Testis (tissue), 3 donors: ENCODE results near the gene ATAD3C. TPM values are rescaled to one million over a fixed set of nuclear protein-coding genes. Genes with fewer than 3 reads are reported as not detected.
"Not testable (repeated sequence)": the region's sequence is repeated elsewhere in the genome, so short reads cannot be mapped to it uniquely, and the experiment has no call there.

Experiments
- DNase-seq: peaks from one replicate; pipeline ENCODE4 v3.0.0-alpha.2; 2019
- H3K27ac ChIP-seq, 2 donors: fragments of 200-600 bp; sonication (generic); one replicate each; pipeline ENCODE4 v1.5.1; 2019
- H3K27me3 ChIP-seq: fragments of 200-600 bp; sonication (generic); one replicate; pipeline ENCODE4 v1.5.1; 2019
- H3K36me3 ChIP-seq: fragments of 200-600 bp; sonication (generic); one replicate; pipeline ENCODE4 v1.5.1; 2017; ENCODE audit warnings: low read depth; ENCODE audit errors: missing control alignments
- H3K4me1 ChIP-seq: fragments of 200-600 bp; sonication (generic); one replicate; pipeline ENCODE4 v1.5.1; 2019
- H3K4me3 ChIP-seq, 2 donors: fragments of 200-600 bp; sonication (generic); one replicate each; pipeline ENCODE4 v1.5.1; 2017 to 2019
- H3K9me3 ChIP-seq: fragments of 200-600 bp; sonication (generic); one replicate; pipeline ENCODE4 v1.5.1; 2017
- CTCF ChIP-seq, 3 experiments: fragments of 450-650 bp in 2 of 3; fragments of 200-600 bp in 1 of 3; sonication (generic) in 1 of 3; IDR thresholded peaks; one replicate each; pipeline ENCODE4 v1.5.1; 2016 to 2019; ENCODE audit warnings: antibody characterized with exemption in 3 of 3, mild to moderate bottlenecking in 2 of 3, moderate library complexity in 1 of 3
- POLR2A ChIP-seq: fragments of 450-650 bp; IDR thresholded peaks from one replicate; pipeline ENCODE4 v1.6.1; 2017; ENCODE audit warnings: antibody characterized with exemption, mild to moderate bottlenecking, moderate library complexity
- WGBS, 2 donors: methylation state at CpG; one replicate each; pipeline ENCODE4 v1.1.5; 2018; 5-methylcytosine and 5-hydroxymethylcytosine counted together
- intact Hi-C: fragments of 100-400 bp; cut with DNase I; formaldehyde crosslinking; loops from one replicate; pipeline ENCODE4 v1.15.1; 2023; ENCODE audit warnings: low total_unique reads
- polyA plus RNA-seq: library from polyadenylated mRNA; stranded (reverse); fragments of 350-450 nt; fragmentation: Illumina TruSeq; extraction: RNeasy Lipid Tissue Mini Kit (QIAGEN cat#74804); gene quantifications from one replicate; pipeline ENCODE4 v1.2.3, GENCODE V29; 2014; ENCODE audit warnings: low read depth, low replicate concordance; ENCODE audit not compliant: insufficient read depth
- total RNA-seq, 2 donors: library from RNA; depleted of rRNA; stranded (reverse); fragments of >200 nt; gene quantifications; one replicate each; pipeline ENCODE4 v1.2.3, GENCODE V29; 2016

Gene ATAD3C
- total and polyA plus RNA-seq, 3 donors from 2014 or later = 1.3 to 3.0 (median 1.5) TPM

- intact Hi-C loops = no loop called here
- DNase-seq = no peak
- H3K27me3 ChIP-seq = no peaks in the 10 kb centered on the region
- WGBS, 2 donors = 10 to 14% methylated on average over 16 to 17 of the region's 17 CpGs
- peak overlapping the region; percentile 70 to 89 for H3K4me3 ChIP-seq
- no peaks in the 10 kb centered on the region for H3K9me3 ChIP-seq
- no peaks in the 10 kb centered on the region for H3K36me3 ChIP-seq
- peaks cover 3% of the 10 kb centered on the region for H3K4me1 ChIP-seq
- peak overlapping the region; percentile 36 to 93 for H3K27ac ChIP-seq
- TF ChIP-seq CTCF (IDR thresholded peaks at IDR 0.05) (peak in 1 of 3 experiments; percentile 16), POLR2A (no peak)
These were observed 61.5 kb downstream of the ATAD3C start for GRCh38 chr1:1510912-1511532.

- Histone ChIP-seq H3K9me3 (no peaks in the 10 kb centered on the region), H3K4me3 (peak within 1 kb of the TSS; percentile 70 to 89), H3K27me3 (no peaks in the 10 kb centered on the region), H3K27ac (peak within 1 kb of the TSS; percentile 36 to 93), H3K4me1 (peaks cover 3% of the 10 kb centered on the region), H3K36me3 (no peaks in the 10 kb centered on the region)
- intact Hi-C loops = no loop called here
- TF ChIP-seq POLR2A (no peak), CTCF (IDR thresholded peaks at IDR 0.05) (peak in 2 of 3 experiments; percentile 11 to 14)
- DNase-seq = peak; percentile 99
- 0 to 1% methylated on average over 16 to 46 of the region's 99 CpGs for WGBS, 2 donors
These were observed 62.2 kb downstream of the ATAD3C start, which contains the start of gene ATAD3A for GRCh38 chr1:1511533-1512285. Gene ATAD3A (plus strand): TSS chr1:1512162. CDS start chr1:1512269, 107 bp downstream.

DNA sequence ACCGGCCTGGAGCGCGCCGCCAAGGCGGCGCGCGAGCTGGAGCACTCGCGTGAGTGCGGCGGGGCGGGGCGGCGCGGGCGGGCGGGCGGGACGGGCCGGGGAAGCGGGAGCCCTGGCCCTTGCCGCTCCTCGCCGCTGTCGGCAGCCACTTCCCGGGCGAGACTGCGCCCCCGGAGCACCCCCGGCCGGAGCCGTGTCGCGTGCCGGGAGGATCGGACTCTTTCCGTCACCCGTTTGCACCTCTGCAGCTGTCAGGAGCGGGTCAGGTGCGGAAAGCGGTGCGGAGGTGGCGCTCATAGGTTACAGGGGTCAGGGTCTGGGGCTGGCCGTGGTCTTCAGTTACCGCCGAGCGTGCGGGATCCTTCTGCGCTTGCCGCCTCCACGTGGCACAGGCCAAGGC, 62.9 kb downstream of the ATAD3C start:
- intact Hi-C loops, H3K9me3 ChIP-seq, DNase-seq, H3K4me1 ChIP-seq, H3K27me3 ChIP-seq, H3K36me3 ChIP-seq: not testable (repeated sequence)
- no CpG with 5 or more reads among the region's 52 CpGs for WGBS, 2 donors
- H3K4me3 ChIP-seq = peak overlapping the region; percentile 70 to 89
- H3K27ac ChIP-seq = peak overlapping the region in 1 of 2 donors; percentile 93

DNA sequence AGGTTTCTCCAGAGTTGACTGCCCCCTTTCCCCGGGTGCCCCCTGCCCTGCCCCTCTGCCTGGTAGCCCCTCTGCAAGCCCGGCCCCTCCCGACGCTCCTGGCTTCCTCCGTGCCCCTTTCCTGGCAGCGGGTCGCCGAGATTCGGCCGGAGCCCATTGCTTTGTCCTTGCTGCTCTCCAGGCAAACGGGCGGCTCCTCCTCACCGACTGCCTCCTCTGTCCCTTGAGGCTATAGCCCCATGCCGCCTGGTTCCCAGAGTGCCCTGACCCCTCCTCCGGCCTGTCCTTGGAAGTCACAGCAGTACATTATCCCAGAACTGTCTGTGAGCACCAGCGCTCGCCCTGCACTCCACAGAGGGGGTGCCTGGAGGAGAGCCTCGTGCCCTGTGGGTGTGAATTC, 64.2 kb downstream of the ATAD3C start:
- H3K4me3 ChIP-seq, H3K27ac ChIP-seq, H3K36me3 ChIP-seq, DNase-seq, H3K27me3 ChIP-seq, H3K4me1 ChIP-seq, H3K9me3 ChIP-seq, intact Hi-C loops: not testable (repeated sequence)
- 54 to 63% methylated on average over 10 to 18 of the region's 18 CpGs for WGBS, 2 donors

DNA sequence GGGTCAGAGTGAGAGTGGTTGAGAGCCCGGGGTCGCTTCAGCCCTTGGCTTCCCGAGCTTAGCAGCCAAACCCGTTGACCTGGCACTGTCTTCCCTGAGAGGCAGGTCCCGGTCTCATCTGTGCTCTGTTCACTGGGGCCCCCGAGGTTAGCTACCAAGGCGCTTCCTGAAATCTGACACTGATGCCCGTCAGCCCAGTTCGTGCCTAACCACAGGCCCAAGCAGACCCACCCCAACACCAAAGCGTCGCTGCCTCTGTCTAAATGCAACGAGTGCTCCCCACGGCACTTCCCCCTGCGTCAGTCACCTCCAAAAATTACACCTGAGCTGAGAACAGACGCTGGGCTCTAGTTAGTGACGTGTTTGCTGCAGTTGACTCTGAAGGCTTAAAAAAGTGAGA, 64.9 kb downstream of the ATAD3C start:
- DNase-seq, H3K4me3 ChIP-seq, H3K27me3 ChIP-seq, H3K4me1 ChIP-seq, H3K36me3 ChIP-seq, H3K27ac ChIP-seq, H3K9me3 ChIP-seq, intact Hi-C loops: not testable (repeated sequence)
- WGBS, 2 donors = 84 to 85% methylated on average over 10 to 16 of the region's 16 CpGs

DNA sequence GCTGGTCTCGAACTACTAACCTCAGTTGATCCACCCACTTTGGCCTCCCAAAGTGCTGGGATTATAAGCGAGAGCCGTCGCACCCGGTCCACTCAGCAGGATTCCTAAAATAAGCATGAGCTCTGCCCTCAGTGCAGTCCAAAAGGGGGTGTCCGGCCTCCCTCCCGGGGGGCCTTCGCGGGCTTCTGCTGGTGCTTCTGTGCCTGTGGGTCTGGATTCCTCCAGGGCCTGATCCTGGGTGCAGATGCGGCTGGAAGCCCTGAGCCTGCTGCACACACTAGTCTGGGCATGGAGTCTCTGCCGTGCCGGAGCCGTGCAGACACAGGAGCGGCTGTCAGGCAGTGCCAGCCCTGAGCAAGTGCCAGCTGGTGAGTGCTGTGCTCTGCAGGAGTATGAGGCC, 67.4 kb downstream of the ATAD3C start:
- H3K27ac ChIP-seq, H3K4me1 ChIP-seq, intact Hi-C loops, H3K27me3 ChIP-seq, H3K9me3 ChIP-seq, H3K4me3 ChIP-seq, DNase-seq, H3K36me3 ChIP-seq: not testable (repeated sequence)
- 92 to 97% methylated on average over 6 to 10 of the region's 14 CpGs for WGBS, 2 donors
